NCI-H1436 treated with DMSO at 0.1 percent for 48 hours (cell line): ENCODE data around the gene ATP6V1A.

Experiments used
- DNase-seq: peaks from one replicate; lab custom pipeline; 2025; lab: John Stamatoyannopoulos, UW

ATP6V1A gene

GRCh38 chr3:113746548-113747282 lies at the start of gene ATP6V1A:
TSS of gene ATP6V1A (plus strand) at chr3:113747035. CDS start at chr3:113778754, 31,719 bp downstream.
- peak; percentile 89 for DNase-seq

- no peak for DNase-seq
These were observed 49.2 kb upstream of the ATP6V1A start for GRCh38 chr3:113697500-113698090.

- DNase-seq: no peak
These were observed 48.6 kb upstream of the ATP6V1A start for GRCh38 chr3:113698213-113698742.

- no peak for DNase-seq
These were observed 47.9 kb upstream of the ATP6V1A start for GRCh38 chr3:113698956-113699355.

- no peak for DNase-seq
These were observed 39.0 kb upstream of the ATP6V1A start for GRCh38 chr3:113707835-113708234.

GRCh38 chr3:113712129-113712528 lies 34.7 kb upstream of the ATP6V1A start:
- no peak for DNase-seq

- no peak for DNase-seq
These were observed 32.1 kb upstream of the ATP6V1A start for GRCh38 chr3:113714702-113715101.

GRCh38 chr3:113717308-113717707 lies 29.5 kb upstream of the ATP6V1A start:
- DNase-seq: no peak

- no peak for DNase-seq
These were observed 29.0 kb upstream of the ATP6V1A start for GRCh38 chr3:113717818-113718217.

GRCh38 chr3:113719294-113719693 lies 27.5 kb upstream of the ATP6V1A start:
- no peak for DNase-seq

- DNase-seq: no peak
These were observed 27.1 kb upstream of the ATP6V1A start for GRCh38 chr3:113719758-113720157.

- no peak for DNase-seq
These were observed 25.2 kb upstream of the ATP6V1A start for GRCh38 chr3:113721636-113722035.

GRCh38 chr3:113728661-113729060 lies 18.2 kb upstream of the ATP6V1A start:
- no peak for DNase-seq

GRCh38 chr3:113730550-113730949 lies 16.3 kb upstream of the ATP6V1A start:
- no peak for DNase-seq

- DNase-seq: no peak
These were observed 15.1 kb upstream of the ATP6V1A start for GRCh38 chr3:113731694-113732093.

GRCh38 chr3:113736548-113737089 lies 10.2 kb upstream of the ATP6V1A start:
- peak; percentile 6 for DNase-seq

GRCh38 chr3:113741086-113741485 lies 5.7 kb upstream of the ATP6V1A start:
- DNase-seq: no peak

- no peak for DNase-seq
These were observed 5.2 kb upstream of the ATP6V1A start for GRCh38 chr3:113741620-113742019.

GRCh38 chr3:113743006-113743630 lies 3.7 kb upstream of the ATP6V1A start:
- no peak for DNase-seq

GRCh38 chr3:113744941-113745755 lies 1.7 kb upstream of the ATP6V1A start:
- DNase-seq: peak; percentile 79

GRCh38 chr3:113745756-113746547 lies 883 bp upstream of the ATP6V1A start, which contains the start of gene NAA50:
TSS of gene NAA50 (minus strand) at chr3:113746249. CDS start at chr3:113745949, 300 bp downstream.
- DNase-seq: peak; percentile 30
